Measurements from ENCODE around the gene SVEP1. TPM values are rescaled to one million over a fixed set of nuclear protein-coding genes. Genes with fewer than 3 reads are reported as not detected.

SVEP1 gene
- total and polyA plus RNA-seq, 7 donors, result 0.78 to 16.3 (median 5.5) TPM

- no peaks in the 10 kb centered on the region for H3K4me1 ChIP-seq
- H3K4me3 ChIP-seq, result no peak overlapping the region
- 52 to 64% (median 60%) methylated on average over 3 of the region's 3 CpGs for WGBS, 3 donors
- no peaks in the 10 kb centered on the region for H3K27me3 ChIP-seq (ENCODE audit: insufficient read depth in 3 of 3, low read length in 2 of 3)
- ATAC-seq, result no peak
- no peak for TF ChIP-seq CTCF (IDR thresholded peaks at IDR 0.05)
- no peak overlapping the region for H3K27ac ChIP-seq
- DNase-seq, result no peak
- no peaks in the 10 kb centered on the region for H3K36me3 ChIP-seq (ENCODE audit: insufficient read depth in 1 of 2, low read depth in 1 of 2)
- intact Hi-C loops (cut with DNase I), result no loop called here
- no peaks in the 10 kb centered on the region for H3K9me3 ChIP-seq
These were observed 258.7 kb downstream of the SVEP1 start for GRCh38 chr9:110320651-110321445.

- no peak overlapping the region for H3K27ac ChIP-seq
- intact Hi-C loops (cut with DNase I), result no loop called here
- DNase-seq (no peak), ATAC-seq (no peak)
- TF ChIP-seq CTCF (IDR thresholded peaks at IDR 0.05), result no peak
- no peak overlapping the region for H3K4me3 ChIP-seq
- H3K27me3 ChIP-seq (ENCODE audit: insufficient read depth in 3 of 3, low read length in 2 of 3), result no peaks in the 10 kb centered on the region
- H3K36me3 ChIP-seq (ENCODE audit: insufficient read depth in 1 of 2, low read depth in 1 of 2), result no peaks in the 10 kb centered on the region
- 80 to 86% (median 85%) methylated on average over 4 of the region's 4 CpGs for whole genome bisulfite sequencing, 3 donors
- no peaks in the 10 kb centered on the region for H3K4me1 ChIP-seq
- H3K9me3 ChIP-seq, result no peaks in the 10 kb centered on the region
These were observed 259.6 kb downstream of the SVEP1 start for GRCh38 chr9:110319781-110320492.

GRCh38 chr9:110317911-110318310 lies 261.6 kb downstream of the SVEP1 start:
- H3K27me3 ChIP-seq (ENCODE audit: insufficient read depth in 3 of 3, low read length in 2 of 3), result no peaks in the 10 kb centered on the region
- H3K4me3 ChIP-seq, result no peak overlapping the region
- no peak for ATAC-seq
- WGBS, 3 donors, result 93 to 97% (median 94%) methylated on average over 4 of the region's 4 CpGs
- no peaks in the 10 kb centered on the region for H3K36me3 ChIP-seq (ENCODE audit: insufficient read depth in 1 of 2, low read depth in 1 of 2)
- DNase-seq, result no peak
- no peak overlapping the region for H3K27ac ChIP-seq
- no peaks in the 10 kb centered on the region for H3K4me1 ChIP-seq
- intact Hi-C loops (cut with DNase I), result no loop called here
- no peak for TF ChIP-seq CTCF (IDR thresholded peaks at IDR 0.05)
- no peaks in the 10 kb centered on the region for H3K9me3 ChIP-seq

GRCh38 chr9:110316261-110317075 lies 263.1 kb downstream of the SVEP1 start:
- DNase-seq, result no peak
- H3K4me3 ChIP-seq, result no peak overlapping the region
- no peaks in the 10 kb centered on the region for H3K27me3 ChIP-seq (ENCODE audit: insufficient read depth in 3 of 3, low read length in 2 of 3)
- ATAC-seq, result no peak
- no peak for TF ChIP-seq CTCF (IDR thresholded peaks at IDR 0.05)
- intact Hi-C loops (cut with DNase I), result no loop called here
- H3K4me1 ChIP-seq, result no peaks in the 10 kb centered on the region
- no peaks in the 10 kb centered on the region for H3K9me3 ChIP-seq
- 44 to 54% (median 45%) methylated on average over 6 of the region's 6 CpGs for WGBS, 3 donors
- no peak overlapping the region for H3K27ac ChIP-seq
- H3K36me3 ChIP-seq (ENCODE audit: insufficient read depth in 1 of 2, low read depth in 1 of 2), result no peaks in the 10 kb centered on the region

Other genes starting within 250 kb of the SVEP1 start
- gene TXNDC8, start 241.9 kb downstream of the SVEP1 start, total RNA-seq, result not detected
- not detected for gene TXNDC8, start 241.9 kb downstream of the SVEP1 start, polyA plus RNA-seq
- 10 to 100 TPM in 1 of 4 donors, 1 to 10 TPM in 3; 1.2 to 15.7 (median 4.1) TPM for gene MUSK, start 89.0 kb upstream of the SVEP1 start, total RNA-seq
- gene MUSK, start 89.0 kb upstream of the SVEP1 start, polyA plus RNA-seq, result 1 to 10 TPM in 2 of 3 donors, under 1 TPM in 1; 0.66 to 6.7 (median 2.3) TPM